Stimulated activated CD4-positive, alpha-beta T cell treated with anti-CD3 and anti-CD28 coated beads, Interleukin-1b, Interleukin-23, amount 100 ng/mL, for 24 hours (primary cell): ENCODE data around the gene CCNB1IP1.
"Not testable (repeated sequence)": the region's sequence is repeated elsewhere in the genome, so short reads cannot be mapped to it uniquely, and the experiment has no call there.

Source experiments
- DNase-seq, 4 experiments: peaks; one replicate each; pipeline ENCODE4 v3.0.0-alpha.2; 2020; ENCODE audit warnings: low read depth in 4 of 4, low spot score in 1 of 4

Gene CCNB1IP1, protein sequence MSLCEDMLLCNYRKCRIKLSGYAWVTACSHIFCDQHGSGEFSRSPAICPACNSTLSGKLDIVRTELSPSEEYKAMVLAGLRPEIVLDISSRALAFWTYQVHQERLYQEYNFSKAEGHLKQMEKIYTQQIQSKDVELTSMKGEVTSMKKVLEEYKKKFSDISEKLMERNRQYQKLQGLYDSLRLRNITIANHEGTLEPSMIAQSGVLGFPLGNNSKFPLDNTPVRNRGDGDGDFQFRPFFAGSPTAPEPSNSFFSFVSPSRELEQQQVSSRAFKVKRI

DNA sequence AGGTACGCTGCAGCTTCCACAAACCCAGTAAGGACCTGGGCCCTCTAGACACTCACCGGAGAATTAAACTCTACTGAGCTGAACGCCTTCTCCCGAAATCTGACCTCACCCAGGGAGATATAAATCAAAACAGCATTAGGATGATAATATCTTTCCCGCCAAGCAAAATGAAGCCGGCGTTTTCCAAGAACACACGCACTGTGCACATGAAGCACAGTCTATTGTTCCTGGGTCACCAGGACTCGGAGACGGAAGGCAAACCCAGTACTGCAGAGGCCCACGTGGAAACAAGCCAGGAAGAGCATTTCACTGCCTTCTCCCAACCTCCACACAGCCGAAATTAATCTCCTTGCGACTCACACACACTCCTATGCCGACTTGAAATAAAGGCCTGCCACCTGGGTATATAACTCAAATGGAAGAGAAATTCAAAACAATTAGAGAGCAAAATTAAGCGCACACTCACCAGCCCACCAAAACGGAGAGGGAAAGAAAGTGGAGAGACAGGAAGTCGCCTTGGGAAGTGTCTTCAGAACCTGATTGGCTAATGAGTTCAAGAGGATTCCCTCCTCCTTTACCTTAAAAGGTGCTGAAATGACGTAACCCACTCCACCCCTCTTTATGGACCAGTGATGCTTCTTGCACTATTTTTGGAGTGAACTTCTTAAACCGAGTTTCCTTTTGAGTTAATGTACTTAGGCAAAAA, at the start of gene CCNB1IP1:
Gene CCNB1IP1, minus strand, starts transcription at position 492 of the 706 bp plus-strand sequence. CDS start 16,756 bp downstream, outside the sequence.
- DNase-seq = peak in 3 of 4 experiments; percentile 8 to 33 (median 21)

DNA sequence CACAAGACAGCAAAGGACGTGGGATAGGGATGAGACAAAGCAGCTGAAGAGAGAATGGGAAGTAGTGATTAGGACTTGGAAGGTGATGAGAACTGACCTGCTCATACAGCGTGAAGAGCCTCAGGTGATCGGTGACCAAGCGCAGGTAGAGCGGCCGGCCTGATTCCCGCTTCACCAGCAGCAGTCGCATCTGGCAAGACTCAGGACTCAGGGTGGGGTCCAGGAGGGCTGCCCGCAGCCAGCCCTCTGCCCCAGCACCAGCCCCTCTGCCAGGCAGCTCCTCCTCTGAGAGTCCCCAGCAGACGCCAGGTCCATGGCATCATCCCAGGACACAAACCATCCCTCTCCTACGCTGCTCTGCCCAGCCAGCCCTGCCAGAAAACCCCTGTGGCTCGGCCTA, 49.4 kb upstream of the CCNB1IP1 start:
- DNase-seq = no peak

DNA sequence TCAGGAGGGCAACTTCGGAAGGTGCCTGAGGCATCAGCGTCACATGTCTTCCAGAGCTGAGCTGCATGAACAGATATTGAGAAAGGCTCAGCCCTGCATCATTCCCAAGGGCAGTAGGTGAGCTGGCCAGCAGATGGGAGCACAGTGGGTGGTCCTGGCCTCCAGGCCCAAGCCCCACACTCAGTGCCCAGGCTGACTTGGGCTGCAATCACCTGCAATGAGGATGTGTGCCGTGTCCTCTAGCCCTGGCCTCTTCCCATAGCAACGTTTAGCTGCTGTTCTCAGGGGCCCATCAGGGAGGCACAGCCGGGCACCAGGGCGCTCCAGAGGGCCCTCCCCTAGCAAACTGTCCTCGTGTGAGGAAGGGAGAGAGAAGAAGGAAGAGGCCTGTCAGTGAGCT, 48.3 kb upstream of the CCNB1IP1 start:
- DNase-seq = no peak

DNA sequence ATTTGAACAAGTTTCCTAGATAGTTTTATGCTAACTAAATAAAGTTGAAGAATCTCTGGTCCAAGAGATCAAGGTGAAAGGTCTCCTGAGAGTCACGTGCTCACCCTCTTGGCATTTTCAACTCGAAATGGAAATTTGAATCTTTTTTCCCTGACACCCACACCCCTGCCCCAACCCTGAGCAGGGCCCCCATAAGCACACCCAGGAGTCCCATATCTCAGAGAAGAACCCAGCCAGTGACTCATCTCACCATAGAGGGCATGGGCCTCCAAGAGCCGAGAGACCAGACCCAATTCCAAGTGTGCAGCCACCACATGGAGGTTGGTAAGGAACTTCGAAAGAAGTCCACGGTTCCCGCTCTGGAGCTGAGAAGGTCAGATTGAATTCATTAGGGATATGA, 47.6 kb upstream of the CCNB1IP1 start:
- no peak for DNase-seq

DNA sequence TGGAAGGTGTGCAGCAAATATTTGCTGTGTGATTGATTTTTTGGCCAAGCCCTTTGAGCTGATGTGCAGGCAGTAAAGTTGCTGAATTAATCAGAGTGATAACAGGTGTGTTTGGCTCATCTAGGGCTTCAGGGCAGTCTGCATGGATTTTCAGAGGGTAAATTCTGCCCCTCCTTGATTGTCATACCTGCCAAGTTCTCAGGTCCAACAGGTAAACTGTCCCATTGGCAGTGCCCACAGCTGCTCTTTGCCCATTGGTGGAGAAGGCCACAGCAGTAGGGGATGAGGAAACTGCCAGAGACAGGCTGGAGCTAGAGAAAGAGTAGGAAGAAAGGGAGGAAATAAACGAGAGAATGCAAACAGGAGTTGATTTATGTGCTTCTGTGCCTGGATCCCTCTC, 46.7 kb upstream of the CCNB1IP1 start:
- DNase-seq = no peak

DNA sequence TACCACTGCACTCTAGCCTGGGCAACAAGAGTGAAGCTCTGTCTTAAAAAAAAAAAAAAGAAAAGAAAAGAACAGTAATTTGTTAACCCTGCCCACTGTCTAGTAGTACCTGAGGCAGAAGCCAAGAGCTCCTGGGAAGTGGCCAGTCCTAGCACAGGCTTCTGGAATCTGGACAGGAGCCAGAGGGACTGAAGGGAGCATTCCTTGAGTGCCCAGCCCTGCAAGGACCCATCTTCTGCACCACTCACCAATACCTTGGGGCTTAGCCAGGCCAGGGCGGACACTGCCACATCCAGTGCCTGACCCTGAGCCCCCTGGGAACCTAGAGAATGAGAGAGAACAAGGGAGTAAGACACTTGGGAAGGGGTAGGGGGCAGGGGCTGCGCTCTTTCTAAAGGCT, 44.1 kb upstream of the CCNB1IP1 start:
- DNase-seq = no peak

DNA sequence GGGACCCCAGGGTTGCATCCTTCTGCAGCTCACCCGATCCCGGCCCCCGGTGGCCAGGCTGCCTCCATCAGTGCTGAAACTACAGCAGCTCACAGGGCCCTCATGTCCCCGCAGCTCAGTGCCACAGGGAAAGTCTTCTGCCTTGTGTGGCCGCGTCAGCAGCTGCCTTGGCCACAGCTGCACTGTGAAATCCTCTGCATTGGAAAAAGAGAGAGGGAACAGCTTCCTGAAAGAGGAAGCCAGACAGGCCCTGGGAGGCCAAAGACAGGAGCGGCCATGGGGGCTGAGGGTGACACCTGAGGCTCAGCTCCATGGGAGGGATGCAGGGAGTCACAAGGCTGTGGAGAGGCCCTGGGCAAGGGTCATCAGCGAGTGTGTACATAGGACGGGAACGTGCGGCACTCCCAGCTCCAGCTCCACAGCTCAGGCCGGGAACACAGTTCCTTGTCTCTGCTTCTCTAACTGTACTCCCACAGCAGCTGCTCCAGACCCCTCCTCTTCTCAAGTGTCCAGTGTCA, 43.1 kb upstream of the CCNB1IP1 start:
- no peak for DNase-seq

DNA sequence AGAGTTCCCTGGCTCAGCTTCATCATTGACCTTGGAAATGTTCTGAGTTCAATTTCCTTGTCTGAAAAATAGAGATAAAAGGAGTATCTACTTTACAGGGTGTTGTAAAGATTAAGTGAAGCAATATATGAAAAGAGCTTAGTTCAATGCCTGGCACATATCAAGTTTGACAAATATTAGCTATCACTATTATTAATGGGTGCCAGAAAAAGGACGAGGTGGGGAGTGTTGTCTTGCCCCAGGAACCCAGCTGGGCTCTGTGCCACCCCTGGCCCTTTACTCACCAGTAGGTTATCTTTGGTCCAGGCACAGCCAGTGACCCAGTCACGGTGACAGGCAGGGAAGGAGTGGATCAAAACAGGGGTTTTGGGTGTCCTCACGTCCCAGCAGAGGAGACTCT, 42.4 kb upstream of the CCNB1IP1 start:
- no peak for DNase-seq

DNA sequence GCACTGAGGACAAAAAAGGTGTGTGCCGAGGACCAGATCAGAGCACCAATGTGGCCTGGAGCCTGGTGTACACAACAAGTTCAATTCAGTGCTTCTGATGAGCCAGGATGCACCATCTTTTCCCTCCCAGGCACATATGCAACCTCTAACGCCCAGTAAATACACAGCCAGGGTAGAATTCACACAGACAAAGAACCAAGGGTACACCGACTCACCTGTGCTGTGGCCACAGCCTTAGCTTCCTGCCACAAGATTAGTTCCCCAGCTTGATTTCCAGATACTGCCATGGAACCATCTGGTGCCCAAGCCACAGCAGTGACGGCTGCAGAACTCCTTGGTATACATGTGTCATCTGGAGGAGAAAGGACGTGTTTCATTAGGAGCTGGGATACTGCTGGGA, 39.7 kb upstream of the CCNB1IP1 start:
- no peak for DNase-seq

DNA sequence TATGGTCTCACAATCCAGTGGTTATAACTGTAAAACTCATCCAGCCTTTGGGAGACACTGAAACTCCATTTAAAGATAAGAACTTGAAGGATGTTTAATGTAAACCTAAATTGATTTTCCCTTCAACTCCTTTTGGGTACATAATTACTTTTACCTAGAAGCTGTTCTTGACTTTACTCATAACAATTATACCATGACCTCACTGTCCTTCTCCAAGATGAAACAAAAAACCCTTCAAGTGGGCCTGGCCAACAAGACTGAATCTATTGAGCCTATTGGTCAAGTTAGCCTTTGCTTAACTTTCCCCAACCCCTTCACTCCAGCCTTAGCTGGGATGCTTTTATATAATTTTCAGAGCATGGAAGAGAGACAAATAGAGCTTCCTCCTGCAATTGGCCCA, 32.8 kb upstream of the CCNB1IP1 start:
- no peak for DNase-seq

DNA sequence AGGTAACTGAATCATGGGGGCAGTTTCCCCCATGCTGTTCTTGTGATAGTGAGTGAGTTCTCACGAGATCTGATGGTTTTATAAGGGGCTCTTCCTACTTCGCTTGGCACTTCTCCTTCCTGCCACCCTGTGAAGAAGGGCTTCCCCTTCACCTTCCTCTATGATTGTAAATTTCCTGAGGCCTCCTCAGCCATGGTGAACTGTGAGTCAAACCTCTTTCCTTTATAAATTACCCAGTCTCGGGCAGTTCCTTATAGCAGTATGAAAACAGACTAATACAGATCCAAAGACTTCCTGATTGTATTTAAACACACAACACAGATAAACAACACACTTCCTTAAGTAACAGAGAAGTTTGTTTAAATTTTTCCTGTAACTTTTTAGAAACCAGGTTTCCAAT, 25.4 kb upstream of the CCNB1IP1 start:
- DNase-seq = not testable (repeated sequence)

DNA sequence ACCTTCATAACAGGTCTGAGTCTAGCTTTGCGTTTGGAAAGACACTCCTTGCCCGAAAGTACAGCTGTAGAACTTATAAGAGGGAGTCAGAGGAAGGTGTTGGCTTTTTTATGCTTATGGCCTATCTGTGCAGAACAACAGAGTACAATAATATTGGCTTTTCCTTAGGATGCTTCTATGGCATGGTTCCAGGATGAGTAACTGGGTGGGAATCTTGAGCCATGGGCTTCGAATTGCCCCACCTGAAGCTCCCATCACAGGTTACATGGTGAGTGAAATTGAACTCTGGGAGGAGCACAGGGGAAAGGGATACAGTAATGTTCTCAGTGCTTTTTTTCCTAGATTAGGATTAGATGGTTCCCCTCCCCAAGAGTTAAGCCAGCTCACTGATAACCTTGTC, 23.3 kb upstream of the CCNB1IP1 start:
- DNase-seq = no peak

DNA sequence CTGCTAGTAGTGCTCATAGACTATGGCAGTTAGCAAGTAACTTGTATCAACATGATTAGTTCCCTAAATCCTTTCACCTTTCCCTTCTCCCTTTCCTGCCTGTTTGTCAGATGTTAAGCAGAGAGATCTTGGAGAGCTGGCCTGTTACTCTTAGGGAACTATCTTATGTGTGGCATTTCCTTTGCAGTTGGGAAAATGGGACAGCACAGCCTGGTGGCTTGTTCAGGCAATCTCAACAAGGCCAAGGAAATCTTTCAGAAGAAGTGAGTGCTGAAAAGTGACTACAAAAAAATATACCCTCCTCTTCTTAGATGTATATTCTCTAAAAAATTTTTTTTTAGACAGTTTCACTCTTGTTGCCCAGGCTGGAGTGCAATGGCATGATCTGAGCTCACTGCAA, 17.8 kb upstream of the CCNB1IP1 start:
- DNase-seq = no peak

DNA sequence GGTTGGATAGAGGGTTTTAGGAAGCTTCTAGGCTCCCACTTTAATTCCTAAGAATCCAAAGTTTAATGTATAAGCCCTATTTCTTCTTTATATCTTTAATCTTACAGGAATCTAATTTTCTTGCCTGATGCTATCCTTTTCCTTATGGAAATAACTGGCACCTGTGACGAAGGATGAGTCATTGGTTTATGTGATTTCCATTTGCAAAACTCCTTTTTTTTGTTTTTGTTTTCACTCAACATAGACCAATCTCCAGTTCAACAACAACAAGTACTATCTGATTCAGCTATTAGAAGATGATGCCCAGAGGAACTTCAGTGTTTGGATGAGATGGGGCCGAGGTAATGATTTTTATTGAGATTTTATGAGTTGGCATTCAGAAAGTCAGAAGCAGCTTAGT, 17.2 kb upstream of the CCNB1IP1 start:
- DNase-seq = no peak

DNA sequence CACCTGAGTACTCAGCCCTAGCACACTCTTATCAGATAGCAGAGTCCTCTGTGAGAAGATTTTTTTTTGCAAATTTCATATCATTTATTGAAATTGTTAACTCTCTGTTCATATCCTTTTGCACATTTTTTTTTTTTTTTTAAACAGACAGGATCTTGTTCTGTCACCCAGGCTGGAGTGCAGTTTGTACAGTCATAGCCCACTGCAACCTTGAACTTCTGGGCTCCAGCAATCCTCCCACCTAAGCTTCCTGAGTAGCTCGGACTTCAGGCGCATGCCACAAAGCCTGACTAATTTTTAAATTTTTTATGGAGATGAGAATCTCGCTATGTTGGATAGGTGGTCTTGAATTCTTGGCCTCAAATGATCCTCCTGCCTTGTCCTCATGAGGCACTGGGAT, 14.7 kb upstream of the CCNB1IP1 start:
- DNase-seq = no peak

DNA sequence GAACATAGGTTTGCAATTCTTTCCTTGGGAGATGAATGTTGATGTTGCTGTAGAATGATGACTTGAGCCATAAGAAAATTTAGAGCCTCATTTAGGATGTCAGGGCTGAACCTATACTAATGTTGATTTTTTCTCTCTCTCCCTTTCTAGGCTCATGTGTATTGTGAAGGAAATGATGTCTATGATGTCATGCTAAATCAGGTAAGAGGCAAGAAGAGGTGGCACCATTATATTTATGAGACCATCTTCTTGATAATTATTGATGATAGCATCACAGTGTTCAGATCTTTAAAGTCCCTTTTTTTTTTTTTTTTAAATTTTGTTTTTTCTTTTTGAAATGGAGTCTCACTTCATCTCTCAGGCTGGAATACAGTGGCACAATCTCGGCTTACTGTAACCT, 13.6 kb upstream of the CCNB1IP1 start:
- no peak for DNase-seq

DNA sequence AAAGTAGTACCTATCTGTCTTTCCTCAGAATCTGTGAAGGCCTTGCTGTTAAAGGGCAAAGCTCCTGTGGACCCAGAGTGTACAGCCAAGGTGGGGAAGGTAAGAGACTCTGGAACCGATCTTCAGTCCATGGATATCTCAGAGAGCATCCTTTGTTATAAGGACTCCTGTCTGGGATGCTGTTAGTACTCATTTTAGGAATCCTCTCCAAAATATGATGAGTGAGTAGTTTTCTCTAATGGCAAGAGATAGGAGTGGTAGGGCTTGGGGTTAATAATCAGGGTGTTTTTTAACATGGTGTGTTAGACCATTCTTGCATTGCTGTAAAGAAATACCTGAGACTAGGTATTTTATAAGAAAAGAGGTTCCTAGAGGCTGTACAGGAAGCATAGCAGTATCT, 12.3 kb upstream of the CCNB1IP1 start:
- DNase-seq = no peak

DNA sequence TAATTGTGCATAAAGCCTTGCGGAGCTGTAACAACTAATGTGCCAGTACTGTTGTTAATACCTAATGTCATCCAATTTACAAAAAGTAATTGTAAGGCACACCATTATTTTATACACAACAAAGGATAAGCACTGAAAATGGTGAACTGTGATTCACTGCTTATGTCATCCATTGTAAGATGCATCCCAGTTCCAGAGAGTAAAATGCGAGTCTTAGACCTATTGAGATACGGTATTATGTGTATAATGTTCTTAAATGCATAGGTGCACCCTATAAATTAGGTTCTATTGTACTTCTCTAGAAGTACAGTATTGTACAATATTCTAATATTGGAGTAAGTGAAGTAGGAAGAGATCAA, 10.8 kb upstream of the CCNB1IP1 start:
- DNase-seq = no peak

DNA sequence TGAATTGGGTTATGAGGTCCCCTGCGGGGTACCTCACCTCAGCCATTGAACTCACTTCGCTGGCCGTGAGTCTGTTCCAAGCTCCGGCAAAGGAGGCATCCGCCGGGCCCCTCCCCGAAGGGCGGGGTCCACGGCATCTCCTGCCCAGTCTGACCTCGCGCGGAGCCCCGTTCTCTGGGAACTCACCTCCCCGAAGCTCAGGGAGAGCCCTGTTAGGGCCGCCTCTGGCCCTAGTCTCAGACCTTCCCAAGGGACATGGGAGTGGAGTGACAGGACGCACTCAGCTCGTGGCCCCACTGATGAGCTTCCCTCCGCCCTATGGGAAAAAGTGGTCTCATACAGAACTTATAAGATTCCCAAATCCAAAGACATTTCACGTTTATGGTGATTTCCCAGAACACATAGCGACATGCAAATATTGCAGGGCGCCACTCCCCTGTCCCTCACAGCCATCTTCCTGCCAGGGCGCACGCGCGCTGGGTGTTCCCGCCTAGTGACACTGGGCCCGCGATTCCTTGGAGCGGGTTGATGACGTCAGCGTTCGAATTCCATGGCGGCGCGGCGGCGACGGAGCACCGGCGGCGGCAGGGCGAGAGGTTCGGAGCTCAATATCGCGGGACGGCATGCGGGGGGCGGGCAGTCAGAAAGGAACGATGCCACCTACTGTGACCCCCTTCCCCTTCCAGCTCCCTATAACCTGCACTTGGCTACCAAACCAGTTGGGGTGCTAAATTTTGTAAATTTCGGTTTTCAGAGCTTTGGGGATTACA, 10.2 kb upstream of the CCNB1IP1 start, which contains the start of gene PARP2:
Gene PARP2, plus strand, starts transcription at position 544 of the 770 bp plus-strand sequence. Its CDS starts 7 bp downstream, at position 551.
- DNase-seq = peak; percentile 72 to 93 (median 86)

DNA sequence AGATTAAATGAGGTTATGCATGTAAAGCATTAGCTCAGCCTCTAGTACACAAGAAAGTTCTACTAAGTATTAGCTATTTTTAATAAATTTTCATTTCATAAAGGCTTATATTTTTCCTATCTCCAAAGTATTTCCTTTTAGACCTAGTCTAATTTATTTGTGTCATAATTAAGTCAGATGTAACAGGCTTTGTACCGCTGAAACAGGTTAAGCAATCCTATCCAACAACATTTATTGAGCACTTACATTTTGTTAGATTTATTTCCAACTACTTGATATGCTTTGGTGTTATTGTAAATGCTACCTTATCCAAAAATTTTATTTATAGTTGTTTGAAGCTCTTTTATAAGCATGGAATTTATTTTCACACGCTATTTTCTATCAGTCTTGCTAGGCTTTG, 8.6 kb upstream of the CCNB1IP1 start:
- DNase-seq = no peak

DNA sequence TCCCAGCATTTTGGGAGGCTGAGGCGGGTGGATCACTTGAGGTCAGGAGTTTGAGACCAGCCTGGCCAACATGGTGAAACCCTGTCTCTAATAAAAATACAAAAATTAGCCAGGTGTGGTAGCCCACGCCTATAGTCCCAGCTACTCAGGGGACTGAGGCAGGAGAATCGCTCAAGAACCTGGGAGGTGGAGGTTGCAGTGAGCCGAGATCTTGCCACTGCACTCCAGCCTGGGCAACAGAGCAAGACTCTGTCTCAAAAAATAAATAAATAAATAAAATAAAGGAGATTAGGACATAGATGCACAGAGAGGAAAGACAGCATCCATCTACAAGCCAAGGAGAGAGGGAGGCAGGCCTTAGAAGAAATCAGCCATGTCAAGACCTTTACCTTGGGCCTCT, 8.0 kb upstream of the CCNB1IP1 start:
- not testable (repeated sequence) for DNase-seq

DNA sequence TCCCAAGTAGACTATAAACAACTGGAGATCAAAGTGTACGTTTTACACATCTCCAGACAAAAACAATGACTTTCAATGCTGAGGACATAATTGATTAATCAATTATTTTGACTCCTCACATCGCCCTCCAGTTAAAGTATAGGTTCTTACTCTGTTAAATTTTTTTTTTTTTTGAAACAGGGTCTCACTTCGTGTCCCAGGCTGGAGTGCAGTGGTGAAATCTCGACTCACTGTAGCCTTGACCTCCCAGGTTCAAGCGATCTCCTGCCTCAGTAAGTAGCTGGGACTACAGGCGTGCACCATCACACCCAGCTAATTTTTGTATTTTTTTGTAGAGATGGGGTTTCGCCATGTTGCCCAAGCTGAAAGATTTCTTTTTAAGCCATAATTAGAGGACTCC, 938 bp upstream of the CCNB1IP1 start:
- no peak for DNase-seq
